ENCODE measurements around the gene PTPRN2. TPM values are rescaled to one million over a fixed set of nuclear protein-coding genes. Genes with fewer than 3 reads are reported as not detected.

The PTPRN2 gene
- total RNA-seq, 1 donor from 2014 or later = 2.4 TPM

GRCh38 chr7:158135931-158136330 lies 451.7 kb downstream of the PTPRN2 start:
- DNase-seq (ENCODE audit: low read depth) = no peak
- Histone ChIP-seq H3K36me3 (ENCODE audit: control insufficient read depth, insufficient read depth, low read length) (no peaks in the 10 kb centered on the region), H3K4me3 (ENCODE audit: low read depth, low read length) (no peak overlapping the region), H3K27me3 (ENCODE audit: control insufficient read depth, insufficient read depth, low read length) (no peaks in the 10 kb centered on the region)
- no peak for TF ChIP-seq CTCF (IDR thresholded peaks at IDR 0.05; ENCODE audit: insufficient read depth, low read length, poor library complexity, severe bottlenecking)

GRCh38 chr7:158134824-158135223 lies 452.8 kb downstream of the PTPRN2 start:
- no peaks in the 10 kb centered on the region for H3K36me3 ChIP-seq (ENCODE audit: control insufficient read depth, insufficient read depth, low read length)
- H3K27me3 ChIP-seq (ENCODE audit: control insufficient read depth, insufficient read depth, low read length) = no peaks in the 10 kb centered on the region
- no peak for TF ChIP-seq CTCF (IDR thresholded peaks at IDR 0.05; ENCODE audit: insufficient read depth, low read length, poor library complexity, severe bottlenecking)
- H3K4me3 ChIP-seq (ENCODE audit: low read depth, low read length) = no peak overlapping the region
- no peak for DNase-seq (ENCODE audit: low read depth)

- TF ChIP-seq CTCF (IDR thresholded peaks at IDR 0.05; ENCODE audit: insufficient read depth, low read length, poor library complexity, severe bottlenecking) = no peak
- H3K4me3 ChIP-seq (ENCODE audit: low read depth, low read length) = no peak overlapping the region
Measured at GRCh38 chr7:158133515-158134271, 453.9 kb downstream of the PTPRN2 start.

GRCh38 chr7:158133057-158133456 lies 454.6 kb downstream of the PTPRN2 start:
- H3K36me3 ChIP-seq (ENCODE audit: control insufficient read depth, insufficient read depth, low read length) = no peaks in the 10 kb centered on the region
- no peaks in the 10 kb centered on the region for H3K27me3 ChIP-seq (ENCODE audit: control insufficient read depth, insufficient read depth, low read length)
- no peak overlapping the region for H3K4me3 ChIP-seq (ENCODE audit: low read depth, low read length)
- no peak for TF ChIP-seq CTCF (IDR thresholded peaks at IDR 0.05; ENCODE audit: insufficient read depth, low read length, poor library complexity, severe bottlenecking)
- DNase-seq (ENCODE audit: low read depth) = no peak

More at GRCh38 chr7:158133515-158134271, 453.9 kb downstream of the PTPRN2 start:
- DNase-seq (ENCODE audit: low read depth) = no peak
- Histone ChIP-seq H3K27me3 (ENCODE audit: control insufficient read depth, insufficient read depth, low read length) (no peaks in the 10 kb centered on the region), H3K36me3 (ENCODE audit: control insufficient read depth, insufficient read depth, low read length) (no peaks in the 10 kb centered on the region)

GRCh38 chr7:158130023-158130409 lies 457.6 kb downstream of the PTPRN2 start:
- no peaks in the 10 kb centered on the region for H3K27me3 ChIP-seq (ENCODE audit: control insufficient read depth, insufficient read depth, low read length)
- no peak for DNase-seq (ENCODE audit: low read depth)
- no peak for TF ChIP-seq CTCF (IDR thresholded peaks at IDR 0.05; ENCODE audit: insufficient read depth, low read length, poor library complexity, severe bottlenecking)

More at GRCh38 chr7:158130023-158130409, 457.6 kb downstream of the PTPRN2 start:
- no peaks in the 10 kb centered on the region for H3K36me3 ChIP-seq (ENCODE audit: control insufficient read depth, insufficient read depth, low read length)
- no peak overlapping the region for H3K4me3 ChIP-seq (ENCODE audit: low read depth, low read length)

Data from kidney epithelial cell (primary cell).